ENCODE data around the gene USH1C. TPM values are rescaled to one million over a fixed set of nuclear protein-coding genes. Genes with fewer than 3 reads are reported as not detected.

The USH1C gene
- not detected for total RNA-seq

DNA sequence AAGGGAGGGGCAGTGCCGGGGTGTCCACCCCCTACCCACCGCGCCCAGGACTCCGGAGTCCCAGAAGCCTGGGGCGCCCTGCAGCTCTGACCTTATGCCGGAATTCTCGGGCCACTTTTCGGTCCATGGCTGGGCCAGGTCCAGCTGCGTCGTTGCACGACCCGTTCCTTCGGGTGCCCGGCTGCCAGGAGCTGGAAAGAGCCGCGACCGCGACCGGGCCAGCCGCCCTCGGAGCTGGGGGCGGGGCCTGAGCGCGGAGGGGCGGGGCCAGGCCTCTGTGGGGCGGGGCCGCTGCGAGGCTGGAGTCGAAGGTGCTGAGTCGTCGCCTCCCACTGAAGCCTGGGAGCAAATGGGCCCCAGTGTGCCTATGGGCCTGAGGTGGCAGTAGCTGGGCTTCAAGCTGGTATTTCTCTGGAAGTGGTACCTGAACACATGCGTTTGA is at the start of gene USH1C:
Gene USH1C (minus strand): TSS at position 236 of the 442 bp plus-strand sequence. CDS start 109 bp downstream, at position 127.
- no peak for DNase-seq

- no peak for DNase-seq
Measured at GRCh38 chr11:17593466-17594245, 49.4 kb upstream of the USH1C start.

- no peak for DNase-seq
Measured at GRCh38 chr11:17591293-17591692, 47.1 kb upstream of the USH1C start.

DNA sequence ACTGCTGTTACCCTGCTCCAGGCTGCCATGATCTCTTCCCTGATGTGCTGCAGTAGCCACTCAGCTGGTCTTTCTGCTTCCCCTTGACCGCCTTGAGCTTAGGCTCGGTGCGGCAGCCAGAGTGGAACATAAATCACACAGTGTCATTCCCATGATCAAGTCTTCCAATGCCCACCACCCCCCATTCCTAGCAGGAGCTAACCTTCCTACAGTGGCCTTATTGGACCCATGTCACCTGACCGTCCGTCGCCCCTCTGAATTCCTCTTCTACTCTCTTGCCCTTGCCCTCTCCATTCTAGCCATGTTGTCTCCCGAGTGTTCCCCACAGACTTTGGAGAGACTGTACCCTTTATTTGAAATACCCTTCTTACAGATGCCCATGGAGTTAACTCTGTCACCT is 46.2 kb upstream of the USH1C start:
- no peak for DNase-seq

DNA sequence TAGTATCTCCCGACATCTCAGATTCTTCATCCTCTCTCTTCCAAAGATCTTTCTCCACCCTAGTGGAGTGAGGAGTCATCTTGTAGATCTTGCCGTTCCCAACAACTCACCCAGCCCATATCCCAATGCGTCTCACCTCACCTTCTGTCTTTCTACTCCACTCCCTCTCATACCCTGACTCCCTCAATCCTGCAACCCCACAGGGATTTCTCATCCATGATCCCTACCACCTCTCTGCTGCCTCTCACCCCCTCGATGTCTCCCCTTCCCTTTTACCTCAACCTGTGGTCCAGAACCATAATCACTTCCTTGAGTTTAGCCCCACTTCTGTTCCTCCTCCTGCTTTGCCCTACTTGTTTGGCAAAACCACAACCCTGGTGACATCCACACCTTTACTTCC is 44.5 kb upstream of the USH1C start:
- DNase-seq, result no peak

- no peak for DNase-seq
Measured at GRCh38 chr11:17588166-17588565, 44.0 kb upstream of the USH1C start.

- DNase-seq, result no peak
Measured at GRCh38 chr11:17585911-17586695, 41.9 kb upstream of the USH1C start.

DNA sequence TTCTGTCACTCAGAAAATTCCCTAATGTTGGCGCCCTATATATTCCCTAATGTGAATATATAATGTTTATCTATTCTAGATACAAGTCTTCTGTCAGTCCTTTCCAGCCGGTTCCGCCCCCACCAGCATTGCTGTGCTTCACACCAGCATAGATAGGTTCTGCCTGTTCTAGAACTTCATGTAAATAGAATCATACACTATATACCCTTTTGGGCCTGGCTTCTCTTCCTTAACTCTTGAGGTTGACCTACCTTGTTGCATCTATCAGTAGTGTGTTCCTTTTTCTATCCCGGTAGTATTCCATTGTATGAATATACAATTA is 37.5 kb upstream of the USH1C start:
- DNase-seq, result no peak

- no peak for DNase-seq
Measured at GRCh38 chr11:17581036-17581731, 37.0 kb upstream of the USH1C start.

- no peak for DNase-seq
Measured at GRCh38 chr11:17580271-17580670, 36.1 kb upstream of the USH1C start.

DNA sequence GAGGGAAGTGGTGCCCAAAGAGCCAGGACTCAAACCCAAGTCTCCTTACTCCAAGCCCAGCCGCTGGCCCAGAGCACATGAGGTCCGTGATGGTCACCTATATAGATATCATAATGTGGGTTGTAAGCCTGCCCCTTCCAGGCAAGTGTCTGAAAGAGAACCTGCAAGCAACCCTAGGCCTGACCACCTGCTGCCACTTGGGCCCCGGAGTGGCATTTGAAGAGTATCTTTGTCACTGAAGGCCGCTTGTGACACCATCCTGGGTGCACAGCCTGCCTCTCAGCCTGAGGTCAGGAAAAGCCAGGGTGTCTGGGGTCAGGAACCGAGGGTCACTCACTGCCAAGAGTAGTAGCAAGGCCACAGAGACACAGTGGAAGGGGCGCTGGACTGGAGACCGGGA is 35.2 kb upstream of the USH1C start:
- DNase-seq, result no peak

DNA sequence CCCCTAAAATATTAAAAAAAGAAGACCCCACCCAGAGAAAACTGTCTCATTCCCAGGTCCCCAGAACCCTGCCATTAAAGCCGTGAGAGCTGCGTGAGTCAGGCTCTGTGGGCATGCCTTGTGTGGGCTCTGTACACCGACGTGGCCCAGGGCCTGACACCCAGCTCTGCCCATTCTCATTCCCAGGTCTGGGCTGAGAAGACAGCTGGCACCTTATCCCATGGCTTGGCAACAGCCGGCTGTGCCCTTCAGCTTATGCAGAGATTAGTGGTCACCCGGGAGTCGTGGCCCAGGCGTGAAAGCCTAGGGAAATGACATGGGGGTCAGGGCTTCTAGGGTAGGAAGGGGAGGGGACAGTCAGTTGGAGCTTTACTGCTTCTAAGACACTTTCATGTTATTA is 34.7 kb upstream of the USH1C start:
- DNase-seq, result no peak

DNA sequence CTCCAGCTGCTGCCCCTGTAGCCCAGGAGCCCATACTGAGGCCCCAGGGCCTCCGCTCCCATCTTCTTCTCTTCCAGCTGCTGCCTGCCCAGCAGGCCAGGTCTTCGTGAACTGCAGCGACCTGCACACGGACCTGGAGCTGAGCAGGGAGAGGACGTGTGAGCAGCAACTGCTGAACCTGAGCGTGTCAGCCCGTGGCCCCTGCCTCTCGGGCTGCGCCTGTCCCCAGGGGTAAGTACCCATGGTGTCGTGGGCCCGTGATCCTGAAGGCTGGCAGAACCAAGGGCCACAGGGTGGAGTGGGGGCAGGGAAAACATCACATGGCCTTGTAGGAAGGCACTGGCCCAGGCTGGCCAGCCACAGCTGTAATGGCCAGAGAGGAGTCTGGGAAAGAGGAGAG is 34.1 kb upstream of the USH1C start:
- no peak for DNase-seq

- DNase-seq, result no peak
Measured at GRCh38 chr11:17575431-17576425, 31.5 kb upstream of the USH1C start.

DNA sequence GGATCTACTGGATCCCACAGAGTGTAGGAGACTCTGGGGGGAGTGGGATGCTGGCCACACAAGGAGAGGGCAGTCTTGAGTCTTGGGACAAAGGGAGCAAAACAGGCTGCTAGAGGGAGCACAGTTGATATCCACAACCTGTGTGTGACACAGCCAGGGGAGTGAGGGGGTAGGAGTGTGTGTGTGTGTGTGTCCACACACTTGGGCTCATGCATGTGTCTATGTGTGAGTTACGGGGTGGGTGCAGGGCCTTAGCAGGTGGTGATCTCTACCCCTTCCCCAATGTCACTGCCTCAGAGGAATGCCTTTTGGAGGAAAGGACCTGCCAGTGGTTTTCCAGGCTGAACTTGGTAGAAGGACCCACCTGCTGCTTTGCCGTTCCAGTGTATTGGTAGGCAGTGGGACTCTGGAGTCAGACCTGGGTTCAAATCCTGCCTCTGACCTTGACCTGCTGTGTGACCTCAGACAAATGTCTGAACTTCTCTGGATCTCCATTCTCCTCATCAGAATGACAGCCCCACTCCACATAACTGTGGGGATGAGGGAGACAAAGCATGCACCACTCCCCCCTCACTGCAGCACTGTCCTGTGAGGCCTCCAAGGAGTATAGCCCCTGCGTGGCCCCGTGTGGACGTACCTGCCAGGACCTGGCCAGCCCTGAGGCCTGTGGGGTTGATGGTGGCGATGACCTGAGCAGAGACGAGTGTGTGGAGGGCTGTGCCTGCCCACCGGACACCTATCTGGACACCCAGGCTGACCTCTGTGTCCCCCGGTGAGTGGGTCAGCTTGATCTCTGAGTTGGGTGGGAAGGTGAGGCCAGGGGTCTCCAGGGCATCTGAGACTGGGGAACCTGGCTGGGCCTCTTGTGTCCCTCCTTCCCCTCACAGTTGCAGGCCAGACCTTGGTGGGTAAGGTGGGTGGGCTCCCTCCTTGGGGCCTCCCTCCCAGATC is 30.2 kb upstream of the USH1C start:
- DNase-seq, result no peak

DNA sequence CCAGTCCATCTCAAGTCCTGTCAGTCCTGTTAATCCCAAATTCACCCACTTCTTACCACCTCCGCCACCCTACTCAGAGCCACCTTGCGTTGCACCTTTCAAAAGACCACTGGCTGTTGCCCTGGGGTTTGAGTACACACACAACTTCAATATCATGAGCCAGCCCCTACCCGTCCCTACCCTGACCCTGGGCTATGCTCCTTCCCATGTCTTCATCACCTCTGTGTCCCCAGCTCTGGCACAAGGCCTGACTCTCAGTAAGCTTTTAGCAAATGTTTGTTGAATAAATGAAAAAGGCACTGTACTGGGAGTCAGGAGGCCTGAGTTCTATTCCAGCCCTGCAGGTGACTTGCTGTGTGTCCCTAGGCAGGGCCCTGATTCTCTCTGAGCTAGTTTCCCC is 29.3 kb upstream of the USH1C start:
- no peak for DNase-seq

GRCh38 chr11:17572791-17573460 is 28.7 kb upstream of the USH1C start:
- DNase-seq, result no peak

- DNase-seq, result no peak
Measured at GRCh38 chr11:17572359-17572690, 28.1 kb upstream of the USH1C start.

DNA sequence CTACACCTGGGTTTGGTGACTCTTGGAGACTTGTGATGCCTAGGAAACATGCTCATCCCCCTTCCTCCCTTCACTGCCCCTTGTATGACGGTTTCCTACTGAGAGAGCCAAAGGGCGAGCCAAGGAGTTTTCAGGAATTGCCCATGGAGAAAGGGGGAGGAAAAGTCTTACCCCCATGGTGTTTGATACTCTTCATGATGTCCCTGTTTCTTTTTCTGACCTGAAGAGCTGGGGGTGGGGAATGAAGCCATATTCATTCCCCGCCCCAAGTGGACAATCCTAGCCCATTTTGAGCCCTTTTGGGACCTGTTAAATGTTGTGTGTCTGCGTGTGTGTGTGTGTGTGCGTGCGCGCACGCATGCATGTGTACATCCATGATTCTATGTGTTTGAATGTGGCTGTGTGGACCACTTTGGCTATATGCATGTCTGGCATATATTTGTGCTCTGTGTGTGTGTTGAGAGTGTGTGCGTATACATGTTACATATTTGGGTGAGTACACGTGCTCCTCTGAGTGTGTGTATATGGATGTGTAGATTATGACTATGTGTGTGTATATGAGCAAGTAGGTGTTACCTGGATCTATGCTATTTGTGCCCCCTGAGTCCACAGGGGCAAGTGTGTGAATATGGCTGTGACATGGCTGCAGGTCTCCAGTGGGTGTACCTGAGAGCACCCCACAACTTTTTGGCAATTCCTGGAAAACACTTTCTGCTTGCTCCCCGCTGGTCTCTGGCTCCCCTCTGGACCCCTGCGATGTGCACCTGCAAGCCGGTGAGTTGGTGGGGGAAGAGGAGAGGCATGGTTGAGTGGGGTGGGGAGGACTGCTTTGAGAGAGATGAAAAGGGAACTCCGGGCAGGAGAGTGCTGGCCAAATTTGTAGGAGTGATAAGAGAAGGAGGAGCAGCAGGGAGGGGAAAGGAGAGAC is 27.5 kb upstream of the USH1C start:
- no peak for DNase-seq

GRCh38 chr11:17570034-17570433 is 25.8 kb upstream of the USH1C start:
- DNase-seq, result no peak

Measured in effector CD4-positive, alpha-beta T cell (primary cell).